Dedifferentiated amniotic fluid mesenchymal stem cell (primary cell): ENCODE measurements around the gene BCL10.
"Not testable (repeated sequence)": the region's sequence is repeated elsewhere in the genome, so short reads cannot be mapped to it uniquely, and the experiment has no call there.

Source experiments
- DNase-seq: peaks from one replicate; pipeline ENCODE4 v3.0.0-alpha.2; 2016; ENCODE audit errors: extremely low spot score

BCL10 gene

GRCh38 chr1:85264150-85264549, 12.3 kb downstream of the BCL10 start:
- no peak for DNase-seq

DNA sequence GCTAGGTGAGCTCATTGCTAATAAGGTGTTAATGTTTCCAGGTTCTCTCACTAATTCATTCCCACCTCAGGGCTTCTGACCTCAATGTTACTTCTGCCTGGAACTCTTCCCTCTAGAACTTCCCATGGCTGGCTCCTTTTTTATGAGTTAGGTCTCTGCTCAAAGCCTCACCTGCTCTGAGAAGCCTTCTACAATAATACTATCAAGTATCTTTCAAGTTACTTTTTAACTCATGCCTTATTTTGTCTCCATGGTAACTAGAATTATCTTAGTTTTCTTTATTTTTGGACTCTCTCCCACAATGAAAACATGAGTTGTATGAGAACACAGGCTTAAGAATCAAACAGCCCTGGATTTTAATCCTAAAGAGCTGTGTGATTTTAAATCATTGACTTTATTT, 13.4 kb downstream of the BCL10 start:
- no peak for DNase-seq

DNA sequence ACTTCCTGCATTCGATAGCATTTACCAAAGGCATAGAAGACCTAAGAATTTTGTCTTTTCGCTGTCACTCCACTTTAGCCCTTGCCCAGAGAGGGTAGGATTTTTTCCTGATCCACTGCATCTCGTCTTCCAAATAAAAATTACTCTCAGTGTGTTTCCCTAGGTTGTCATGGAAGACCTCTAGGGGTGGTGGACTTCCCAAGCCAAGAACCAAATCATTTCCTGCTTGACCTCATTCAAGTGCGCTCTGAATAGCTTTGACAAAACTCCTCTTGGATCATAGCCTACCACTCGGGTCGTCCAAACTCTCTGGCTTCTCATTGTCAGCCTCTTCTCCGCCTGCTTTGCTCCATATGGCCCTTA, 16.5 kb downstream of the BCL10 start:
- DNase-seq: no peak

GRCh38 chr1:85259118-85259911, 17.1 kb downstream of the BCL10 start, which contains the start of gene C1orf52:
TSS of gene C1orf52 (minus strand) at chr1:85259662. CDS start at chr1:85259633, 29 bp downstream.
- peak; percentile 95 for DNase-seq

- DNase-seq: no peak
Measured at GRCh38 chr1:85258536-85259117, 17.8 kb downstream of the BCL10 start.

DNA sequence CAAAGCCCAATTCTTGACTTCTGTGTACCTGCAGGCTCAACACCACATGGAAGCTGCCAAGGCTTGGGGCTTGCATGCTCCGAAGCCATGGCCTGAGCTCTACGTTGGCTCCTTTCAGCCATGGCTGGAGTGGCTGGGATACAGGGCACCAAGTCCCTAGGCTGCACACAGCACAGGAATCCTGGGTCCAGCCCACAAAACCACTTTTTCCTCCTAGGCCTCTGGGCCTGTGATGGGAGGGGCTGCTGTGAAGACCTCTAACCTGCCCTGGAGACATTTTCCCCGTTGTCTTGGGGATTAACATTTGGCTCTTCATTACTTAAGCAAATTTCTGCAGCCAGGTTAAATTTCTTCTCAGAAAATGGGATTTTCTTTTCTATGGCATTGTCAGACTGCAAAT, 27.4 kb downstream of the BCL10 start:
- DNase-seq: not testable (repeated sequence)

DNA sequence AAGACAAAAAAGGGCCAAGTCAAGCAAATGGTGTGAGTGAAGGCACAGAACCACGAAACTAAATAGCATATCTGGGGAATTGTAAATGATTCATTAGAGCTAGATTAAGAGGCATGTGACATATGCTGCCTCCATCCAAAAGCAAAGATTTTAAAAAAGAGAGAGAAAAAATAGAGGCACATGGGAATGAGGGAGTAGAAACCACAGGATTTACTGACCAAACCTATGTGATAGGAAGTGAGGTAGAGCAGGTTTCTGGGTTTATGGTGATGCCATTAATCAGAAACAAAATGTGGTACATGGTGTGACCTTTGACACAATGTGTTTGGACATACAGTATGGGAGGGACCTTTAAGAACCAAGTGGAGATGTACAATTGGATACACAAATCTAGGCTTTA, 30.5 kb downstream of the BCL10 start:
- DNase-seq: no peak

- no peak for DNase-seq
Measured at GRCh38 chr1:85245456-85245855, 31.0 kb downstream of the BCL10 start.

DNA sequence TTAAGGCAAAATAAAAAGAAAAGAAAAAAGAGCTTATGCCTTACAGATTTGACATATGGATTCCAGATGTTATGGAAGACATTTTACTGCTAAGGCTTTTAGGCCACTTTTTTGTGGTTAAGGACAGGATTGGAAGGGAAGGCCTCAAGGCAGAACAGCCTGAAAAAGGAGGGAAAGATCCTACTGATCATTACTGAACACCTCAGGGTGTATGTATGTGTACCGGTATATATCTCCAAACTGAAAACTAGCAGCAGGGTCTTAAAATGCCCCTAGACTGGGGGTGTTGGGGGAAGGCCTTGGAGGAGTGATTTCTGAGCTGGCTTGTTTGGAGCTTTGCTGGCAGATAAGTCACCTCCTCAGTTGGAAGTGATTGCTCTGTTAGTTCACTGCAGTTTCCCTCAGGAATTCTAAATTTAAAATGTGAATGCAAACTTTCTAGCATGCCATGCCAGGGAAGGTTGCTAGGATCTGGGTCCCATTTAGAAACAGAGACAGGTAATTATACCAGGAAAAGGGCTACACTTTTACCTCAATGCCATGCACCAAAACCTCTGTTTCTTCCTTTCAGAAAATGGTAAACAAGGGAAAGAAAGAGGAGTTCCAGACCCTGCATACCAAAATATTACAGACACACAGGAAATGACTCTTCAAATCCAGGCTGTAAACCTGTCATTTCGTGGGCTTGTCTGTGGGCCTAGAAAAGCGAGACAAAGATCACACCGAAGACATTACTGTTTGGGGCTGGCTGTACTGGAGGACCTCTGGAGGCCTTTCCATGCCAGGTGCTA, 32.0 kb downstream of the BCL10 start:
- DNase-seq: no peak

- peak; percentile 70 for DNase-seq
Measured at GRCh38 chr1:85243372-85243771, 33.1 kb downstream of the BCL10 start.

DNA sequence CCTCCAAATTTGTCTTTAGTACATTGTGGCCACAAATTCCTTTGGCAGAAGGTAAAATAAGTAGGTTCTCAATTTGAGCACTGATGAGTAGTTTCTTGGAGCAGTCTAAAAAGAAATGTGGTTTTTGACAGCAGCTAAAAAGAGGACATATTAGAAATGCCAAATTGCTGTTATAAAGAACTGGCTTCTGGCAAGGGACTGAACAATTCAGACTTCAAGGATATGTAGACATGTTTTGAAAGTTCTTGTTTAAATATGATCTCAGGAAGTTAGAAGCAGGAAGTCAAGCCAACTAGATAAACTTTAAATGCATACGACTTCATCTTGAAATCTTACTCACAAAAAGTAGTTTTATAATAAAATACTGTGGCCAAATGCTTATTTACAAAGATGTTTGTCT, 35.8 kb downstream of the BCL10 start:
- no peak for DNase-seq

DNA sequence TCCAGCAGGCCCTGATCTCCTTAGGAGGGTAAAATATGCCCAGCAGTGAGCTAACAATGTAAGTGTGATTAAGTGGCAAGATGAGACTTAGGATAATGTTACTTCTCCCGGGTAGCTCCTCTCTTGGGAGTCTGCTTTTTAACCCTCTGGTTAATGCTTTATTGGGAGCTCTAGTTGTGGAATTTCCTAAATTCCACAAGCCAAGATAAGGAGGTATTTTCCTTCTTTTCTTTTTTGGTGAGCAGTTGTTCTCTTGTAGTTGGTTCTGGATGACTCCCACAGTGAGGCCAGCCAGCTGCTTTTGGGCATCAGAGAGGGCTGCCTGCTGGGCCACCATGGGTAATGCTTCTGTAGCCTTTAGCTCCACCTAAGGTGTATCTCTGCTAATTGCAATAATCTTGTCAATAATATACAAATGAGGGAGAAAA, 36.2 kb downstream of the BCL10 start:
- DNase-seq: peak; percentile 42

GRCh38 chr1:85237613-85238012, 38.8 kb downstream of the BCL10 start:
- no peak for DNase-seq

GRCh38 chr1:85230305-85230977, 46.0 kb downstream of the BCL10 start:
- no peak for DNase-seq

DNA sequence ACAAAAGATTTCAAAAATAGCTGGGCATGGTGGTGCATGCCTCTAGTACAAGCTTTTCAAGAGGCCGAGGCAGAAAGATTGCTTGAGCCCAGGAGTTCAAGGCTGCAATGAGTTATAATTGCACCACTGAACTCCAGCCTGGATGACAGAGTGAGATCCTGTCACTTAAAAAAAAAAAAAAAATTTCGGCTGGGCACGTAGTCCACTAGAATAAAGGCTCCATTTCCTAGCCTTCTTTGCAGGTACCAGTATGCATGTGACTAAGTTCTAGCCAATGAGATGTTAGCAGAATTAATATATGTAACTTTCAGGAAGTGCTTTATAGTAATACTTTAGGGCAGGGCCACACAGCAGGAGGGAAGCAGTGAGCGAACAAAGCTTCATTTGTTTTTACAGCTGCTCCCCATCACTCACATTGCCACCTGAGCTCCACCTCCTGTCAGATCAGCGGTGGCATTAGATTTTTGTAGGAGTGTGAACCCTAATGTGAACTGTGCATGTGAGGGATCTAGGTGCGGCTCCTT, 46.8 kb downstream of the BCL10 start:
- DNase-seq: no peak

DNA sequence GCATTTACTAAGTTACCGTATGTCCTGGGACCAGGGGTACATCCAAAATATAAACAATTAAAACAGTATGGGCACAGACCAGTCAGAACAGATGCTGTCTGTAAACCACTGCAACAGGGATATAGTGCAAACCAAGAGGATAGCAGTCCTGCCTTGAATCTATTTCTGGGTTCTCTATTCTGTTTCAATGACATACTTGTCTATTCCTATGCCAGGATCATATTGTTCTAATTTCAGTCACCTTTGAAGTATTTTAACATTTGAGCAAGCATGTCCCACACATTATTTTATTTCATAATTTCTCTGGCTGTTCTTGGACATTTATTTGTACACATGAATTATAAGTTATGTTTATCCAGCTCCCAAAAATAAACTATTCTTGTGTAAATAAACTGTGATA, 47.5 kb downstream of the BCL10 start:
- DNase-seq: no peak

GRCh38 chr1:85225624-85226380, 50.6 kb downstream of the BCL10 start:
- no peak for DNase-seq

DNA sequence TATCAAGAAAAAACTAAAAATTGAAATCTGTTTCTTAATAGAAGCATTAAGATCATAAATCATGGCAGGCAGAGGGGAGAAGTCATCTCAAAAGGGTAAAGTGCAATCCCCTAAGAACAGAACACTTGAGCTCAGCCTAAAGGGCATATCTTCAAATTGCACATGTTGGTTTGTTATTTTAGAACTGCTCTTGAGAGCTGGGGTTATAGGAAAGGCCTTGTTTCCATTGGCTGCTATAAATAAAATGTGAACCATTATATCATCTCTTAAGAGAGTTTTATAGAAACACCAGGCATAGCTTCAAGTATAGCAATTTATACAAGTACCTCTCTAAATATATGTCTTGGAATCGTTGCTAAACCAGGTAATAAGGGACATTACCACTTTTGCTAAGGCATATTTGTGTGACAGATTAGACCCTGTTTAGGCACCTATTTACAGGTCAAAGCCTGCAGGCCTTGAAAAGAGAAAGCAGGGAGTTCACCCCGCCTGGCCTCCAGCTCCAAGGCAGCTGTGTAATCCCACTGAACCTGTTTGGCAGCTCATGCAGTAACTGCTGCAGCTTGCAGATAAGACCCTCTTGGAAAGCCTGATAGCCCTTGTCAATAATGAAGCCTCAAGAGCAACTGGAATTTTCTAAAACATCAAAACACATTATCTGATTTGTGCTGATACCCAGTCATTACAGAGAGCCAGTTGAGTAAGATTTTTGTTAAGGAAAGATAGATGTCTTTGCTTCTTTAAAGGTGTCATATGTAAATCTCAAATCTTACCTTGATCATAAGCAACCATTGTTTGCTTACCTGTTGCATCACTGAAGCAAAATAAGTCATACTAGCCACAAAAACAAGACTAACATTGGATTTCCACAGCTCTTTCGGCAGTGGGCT, 51.5 kb downstream of the BCL10 start:
- DNase-seq: no peak

DNA sequence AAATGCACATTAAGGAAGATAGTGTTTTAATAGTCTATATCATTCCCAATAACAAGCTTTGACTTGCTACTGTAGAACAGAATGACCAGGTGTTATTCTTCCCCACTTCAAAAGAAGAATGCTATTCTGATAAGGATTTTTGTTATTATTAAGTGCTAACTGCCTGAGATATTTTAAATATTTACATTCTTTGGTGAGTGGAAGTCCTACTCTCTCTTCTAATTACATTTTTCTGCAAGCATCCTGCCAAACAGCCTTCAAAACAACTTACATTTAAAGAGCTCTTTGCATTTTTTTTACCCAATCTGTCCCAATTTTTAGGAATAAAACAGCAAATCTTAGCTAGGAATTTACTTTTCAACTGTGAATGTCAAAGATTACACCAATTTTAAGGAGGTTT, 52.1 kb downstream of the BCL10 start:
- no peak for DNase-seq

- no peak for DNase-seq
Measured at GRCh38 chr1:85223334-85223733, 53.1 kb downstream of the BCL10 start.
